ENCODE data around the gene PRKAR2B.
"Not testable (repeated sequence)": the region's sequence is repeated elsewhere in the genome, so short reads cannot be mapped to it uniquely, and the experiment has no call there.

Gene PRKAR2B

GRCh38 chr7:107151538-107151937 lies 107.0 kb downstream of the PRKAR2B start:
- no peak overlapping the region for H3K4me3 ChIP-seq (ENCODE audit: low read depth, low read length)

- H3K4me3 ChIP-seq (ENCODE audit: low read depth, low read length), result no peak overlapping the region
Observed at GRCh38 chr7:107152011-107152410, 107.5 kb downstream of the PRKAR2B start.

DNA sequence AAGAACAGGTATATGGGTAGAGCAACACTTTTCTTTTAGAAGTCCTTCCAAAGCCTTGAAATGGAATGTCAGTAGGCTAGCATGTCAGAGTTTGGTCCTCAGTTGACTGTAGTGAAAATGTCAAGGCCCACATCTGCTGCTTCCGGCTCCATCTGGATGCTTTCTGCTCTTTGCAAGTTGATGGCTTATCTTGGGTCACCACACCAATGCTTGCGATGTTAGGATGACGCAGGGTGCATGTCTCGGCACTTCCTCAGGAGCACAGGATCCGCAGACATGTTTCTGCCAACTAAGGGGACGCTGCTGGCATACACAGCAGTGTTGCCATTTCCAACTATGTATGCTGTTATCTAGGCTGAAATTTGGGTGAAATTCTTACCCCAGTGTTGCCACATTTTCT lies 110.3 kb downstream of the PRKAR2B start:
- H3K4me3 ChIP-seq (ENCODE audit: low read depth, low read length), result no peak overlapping the region

DNA sequence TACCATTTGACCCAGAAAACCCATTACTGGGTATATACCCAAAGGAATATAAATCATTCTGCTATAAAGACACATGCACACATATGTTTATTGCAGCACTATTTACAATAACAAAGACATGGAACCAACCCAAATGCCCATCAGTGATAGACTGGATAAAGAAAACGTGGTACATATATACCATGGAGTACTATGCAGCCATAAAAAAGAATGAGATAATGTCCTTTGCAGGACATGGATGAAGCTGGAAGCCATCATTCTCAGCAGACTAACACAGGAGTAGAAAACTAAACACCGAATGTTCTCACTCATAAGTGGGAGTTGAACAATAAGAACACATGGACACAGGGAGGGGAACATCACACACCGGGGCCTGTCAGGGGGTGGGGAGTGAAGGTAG lies 111.2 kb downstream of the PRKAR2B start:
- H3K4me3 ChIP-seq (ENCODE audit: low read depth, low read length), result not testable (repeated sequence)

GRCh38 chr7:107157091-107157490 lies 112.6 kb downstream of the PRKAR2B start:
- no peak overlapping the region for H3K4me3 ChIP-seq (ENCODE audit: low read depth, low read length)

- no peak overlapping the region for H3K4me3 ChIP-seq (ENCODE audit: low read depth, low read length)
Observed at GRCh38 chr7:107158028-107158427, 113.5 kb downstream of the PRKAR2B start.

DNA sequence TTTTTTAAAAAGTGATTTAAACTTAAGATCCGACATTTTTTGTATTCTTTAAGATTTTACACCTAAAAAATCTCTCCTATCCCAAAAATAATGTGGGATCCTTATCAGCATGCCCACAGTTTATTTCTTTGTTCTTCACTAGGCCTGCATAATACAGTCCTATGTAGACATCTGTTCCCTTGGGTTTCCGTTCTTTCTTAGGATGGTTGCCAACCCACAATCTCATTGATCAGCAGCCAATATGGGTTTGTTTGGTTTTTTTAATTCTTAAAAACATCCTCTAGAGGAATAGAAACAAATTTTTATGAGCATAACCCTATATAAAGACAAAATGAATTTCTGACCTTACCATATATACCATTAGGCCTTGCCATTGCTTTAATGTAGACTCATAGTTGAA lies 115.9 kb downstream of the PRKAR2B start:
- no peak overlapping the region for H3K4me3 ChIP-seq (ENCODE audit: low read depth, low read length)

DNA sequence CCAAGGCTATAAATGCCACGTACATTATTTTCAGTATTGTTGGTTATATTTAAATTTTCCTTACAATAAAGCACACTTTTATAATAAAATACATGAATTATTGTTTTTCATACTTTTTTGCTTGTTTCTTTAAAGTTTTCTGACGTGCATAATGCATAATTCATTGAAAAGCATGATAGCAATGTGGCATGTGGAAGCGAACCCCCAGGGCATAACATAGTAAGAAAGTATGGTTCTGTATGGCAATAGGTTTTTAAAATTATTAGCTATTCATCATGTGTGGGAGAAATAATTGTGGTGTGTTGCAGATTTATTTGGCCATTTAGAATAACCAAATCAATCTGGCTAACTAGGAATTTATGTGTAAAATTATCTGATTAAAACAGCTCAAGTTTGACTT lies 116.9 kb downstream of the PRKAR2B start:
- H3K4me3 ChIP-seq (ENCODE audit: low read depth, low read length), result no peak overlapping the region

DNA sequence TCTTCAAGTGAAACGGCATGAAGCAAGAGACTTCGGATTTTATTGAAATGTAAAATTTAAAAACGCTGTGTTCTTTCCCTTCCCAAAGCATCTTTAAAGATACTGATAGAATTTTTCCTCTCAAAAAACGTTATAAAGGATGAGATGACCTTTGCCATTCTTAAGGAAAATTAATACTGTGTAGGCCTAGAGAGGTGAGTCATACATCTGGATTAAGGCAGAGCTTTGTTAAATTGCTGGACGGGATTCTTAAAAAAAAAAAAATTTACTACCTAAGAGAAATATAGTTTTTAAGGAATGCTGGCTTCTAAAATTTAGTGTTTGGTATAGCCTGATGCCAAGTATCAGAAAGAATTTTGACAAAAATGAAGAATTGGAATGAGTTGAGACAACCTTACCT lies 118.0 kb downstream of the PRKAR2B start:
- H3K4me3 ChIP-seq (ENCODE audit: low read depth, low read length), result no peak overlapping the region

DNA sequence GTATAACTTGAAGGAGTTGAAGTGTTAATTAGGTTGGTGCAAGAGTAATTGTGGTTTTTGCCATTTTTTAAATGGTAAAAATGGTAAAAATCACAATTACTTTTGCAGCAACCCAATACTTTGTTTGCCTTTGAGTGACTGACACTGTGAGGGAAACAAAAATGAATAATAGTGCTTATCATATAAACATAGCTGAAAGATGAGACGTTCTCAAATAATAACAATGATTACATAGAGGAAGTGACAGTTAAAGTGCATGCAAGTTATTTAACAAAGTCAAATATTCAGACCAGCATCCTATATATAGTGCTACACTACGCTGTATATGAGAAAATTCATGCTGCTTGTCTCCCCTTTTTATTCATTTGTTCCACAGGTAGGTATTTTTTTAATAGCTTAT lies 119.6 kb downstream of the PRKAR2B start:
- H3K4me3 ChIP-seq (ENCODE audit: low read depth, low read length), result no peak overlapping the region

DNA sequence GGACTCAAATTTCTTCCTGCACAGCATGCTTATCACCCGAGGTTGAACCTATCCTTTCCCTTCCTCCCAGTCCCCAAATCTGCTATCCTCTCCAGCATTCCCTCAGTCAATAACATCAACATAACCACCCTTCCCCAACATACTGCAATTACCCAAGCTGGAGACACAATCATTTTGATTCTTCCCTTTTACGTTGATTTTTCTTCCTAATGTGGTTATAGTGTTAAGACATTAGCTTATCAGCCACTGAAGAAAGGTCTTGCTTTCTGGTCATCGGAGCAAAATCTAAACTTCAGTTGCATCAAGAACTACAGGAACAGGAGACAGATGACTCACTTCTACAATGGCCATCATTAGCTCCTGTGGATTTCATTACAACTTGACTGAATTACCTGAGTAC lies 120.8 kb downstream of the PRKAR2B start:
- H3K4me3 ChIP-seq (ENCODE audit: low read depth, low read length), result no peak overlapping the region

DNA sequence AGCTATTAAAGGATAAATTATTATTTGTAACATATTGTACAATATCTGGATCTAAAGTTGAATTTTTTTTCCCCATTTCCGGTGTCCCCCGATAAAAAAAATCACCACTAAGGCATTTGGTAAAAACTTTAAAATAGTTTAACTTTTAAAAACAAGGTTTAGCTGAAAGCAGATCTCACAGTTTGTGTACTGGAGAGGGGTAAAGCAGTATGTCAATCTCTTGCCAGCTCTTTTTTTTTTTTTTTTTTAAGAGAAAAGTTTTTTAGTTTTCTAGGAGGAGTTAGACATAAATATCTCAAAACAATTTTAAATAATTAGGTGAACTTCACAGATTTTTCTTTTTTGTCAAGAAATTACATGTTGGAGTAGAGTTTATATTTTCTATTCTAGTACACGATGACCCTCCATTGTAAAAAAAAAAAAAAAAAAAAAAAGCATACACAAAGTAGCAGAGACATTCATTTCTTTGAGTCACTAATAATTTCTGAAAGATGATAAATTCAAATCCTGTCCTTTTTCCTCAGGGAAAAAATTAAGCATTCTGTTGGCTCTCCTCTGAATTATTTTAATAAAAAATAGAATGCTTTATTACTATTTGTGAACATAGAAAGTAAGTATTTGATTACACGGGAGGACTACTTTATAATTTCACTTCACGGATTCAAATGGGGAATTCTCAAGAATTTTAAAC lies 122.4 kb downstream of the PRKAR2B start:
- peak overlapping the region; percentile 49 for H3K4me3 ChIP-seq (ENCODE audit: low read depth, low read length)

GRCh38 chr7:107167483-107168232 lies 123.2 kb downstream of the PRKAR2B start:
- H3K4me3 ChIP-seq (ENCODE audit: low read depth, low read length), result peak overlapping the region; percentile 49

DNA sequence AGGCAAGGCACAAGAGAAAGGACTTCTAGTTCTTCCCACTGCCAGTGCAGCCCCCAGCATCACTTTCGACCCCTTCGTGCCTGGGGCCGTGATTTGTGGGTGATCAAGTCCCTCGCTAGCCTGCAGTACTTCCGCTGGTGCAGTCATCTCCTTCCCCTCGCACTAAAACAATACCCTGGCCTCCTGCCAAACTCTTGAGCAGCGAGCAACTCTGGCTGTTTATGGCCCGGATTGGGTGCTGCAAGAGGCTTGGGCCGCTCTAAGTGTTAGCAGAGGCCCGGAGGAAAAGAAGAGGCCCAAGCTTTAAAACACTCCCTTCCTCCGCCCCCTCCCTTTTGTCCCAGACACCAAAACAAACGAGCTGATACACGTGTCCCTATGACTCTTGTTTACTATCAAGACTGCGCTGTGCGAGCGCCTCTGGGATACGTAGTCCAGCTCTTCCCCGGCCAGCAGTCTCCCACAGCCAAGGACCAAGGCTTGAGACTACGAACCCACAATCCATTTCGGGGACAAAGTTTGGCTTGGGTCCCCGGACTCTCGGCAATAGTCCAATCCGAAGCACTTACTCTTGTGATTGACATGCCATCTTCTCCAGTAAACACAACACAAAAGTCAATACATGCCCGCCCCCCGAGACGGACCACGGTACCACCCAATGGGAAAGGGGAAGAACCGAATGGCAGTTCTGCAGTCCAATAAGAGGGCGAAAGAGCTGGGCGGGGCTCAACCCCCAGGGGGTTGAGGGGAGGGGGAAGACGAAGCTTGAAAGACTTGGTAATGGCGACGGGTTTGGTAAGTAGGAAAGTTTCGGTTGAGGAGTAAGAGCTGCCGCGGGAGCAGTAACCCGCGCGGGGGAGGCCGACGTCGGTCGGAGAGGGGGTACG lies 124.0 kb downstream of the PRKAR2B start, which contains the start of gene HBP1:
HBP1 (plus strand) TSS at position 771 of the 887 bp plus-strand sequence. CDS start 10,891 bp downstream, outside the sequence.
- peak within 1 kb of the TSS; percentile 78 for H3K4me3 ChIP-seq (ENCODE audit: low read depth, low read length)

- H3K4me3 ChIP-seq (ENCODE audit: low read depth, low read length), result peak overlapping the region; percentile 78
Observed at GRCh38 chr7:107169120-107170050, 124.9 kb downstream of the PRKAR2B start.

DNA sequence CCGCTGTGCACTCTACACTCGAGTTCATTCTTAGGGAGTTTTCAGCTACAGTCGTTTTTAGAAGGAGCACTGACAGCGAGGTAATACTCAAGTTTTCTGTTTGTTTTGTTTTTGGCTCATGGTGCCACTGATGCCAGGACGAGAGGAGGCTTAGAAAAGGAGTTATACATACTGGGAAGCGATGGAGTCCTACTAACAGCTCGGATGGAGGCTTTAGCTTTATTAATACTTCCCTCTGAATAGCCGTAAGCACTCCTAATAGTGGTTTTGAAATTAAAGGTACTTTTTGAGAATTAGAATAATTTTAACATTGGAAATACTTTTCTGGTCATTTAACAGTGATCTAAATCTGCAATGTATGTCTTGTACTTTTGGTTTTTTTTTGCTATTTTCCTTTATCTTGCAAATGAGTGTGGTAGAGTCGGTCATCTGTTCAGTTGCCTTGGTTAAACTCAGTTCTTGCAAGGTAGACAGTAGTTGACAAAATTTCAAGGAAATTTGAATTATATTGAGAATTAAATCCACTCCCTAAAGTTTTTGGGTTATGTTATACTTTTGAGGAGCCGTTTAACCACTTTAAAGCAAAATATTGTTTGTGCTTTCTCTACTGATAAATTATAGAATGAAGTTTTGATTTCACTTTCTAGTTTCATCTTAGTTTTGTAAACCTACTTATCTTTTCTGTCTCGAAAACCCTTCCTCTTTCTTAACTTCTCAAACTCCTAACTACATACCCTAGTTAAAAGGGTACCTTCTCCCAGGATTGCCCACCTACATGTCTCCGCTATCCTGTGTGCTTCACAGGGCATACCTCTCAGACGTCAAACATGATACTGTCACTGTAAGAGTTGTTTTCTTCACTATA lies 125.8 kb downstream of the PRKAR2B start:
- H3K4me3 ChIP-seq (ENCODE audit: low read depth, low read length), result peak overlapping the region; percentile 78

DNA sequence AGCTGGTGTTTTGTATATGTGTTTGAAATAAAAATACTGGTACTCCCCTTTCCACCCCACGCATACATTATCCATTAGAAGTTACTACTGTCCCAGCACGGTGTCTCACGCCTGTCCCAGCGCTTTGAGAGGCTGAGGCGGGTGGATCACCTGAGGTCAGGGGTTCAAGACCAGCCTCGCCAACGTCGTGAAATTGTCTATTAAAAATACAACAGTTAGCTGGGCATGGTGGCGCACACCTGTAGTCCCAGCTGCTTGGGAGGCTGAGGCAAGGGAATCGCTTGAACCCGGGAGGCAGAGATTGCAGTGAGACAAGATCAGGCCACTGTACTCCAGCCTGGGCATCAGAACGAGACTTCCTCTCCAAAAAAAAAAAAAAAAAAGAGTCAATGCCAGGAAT lies 127.0 kb downstream of the PRKAR2B start:
- H3K4me3 ChIP-seq (ENCODE audit: low read depth, low read length), result no peak overlapping the region

DNA sequence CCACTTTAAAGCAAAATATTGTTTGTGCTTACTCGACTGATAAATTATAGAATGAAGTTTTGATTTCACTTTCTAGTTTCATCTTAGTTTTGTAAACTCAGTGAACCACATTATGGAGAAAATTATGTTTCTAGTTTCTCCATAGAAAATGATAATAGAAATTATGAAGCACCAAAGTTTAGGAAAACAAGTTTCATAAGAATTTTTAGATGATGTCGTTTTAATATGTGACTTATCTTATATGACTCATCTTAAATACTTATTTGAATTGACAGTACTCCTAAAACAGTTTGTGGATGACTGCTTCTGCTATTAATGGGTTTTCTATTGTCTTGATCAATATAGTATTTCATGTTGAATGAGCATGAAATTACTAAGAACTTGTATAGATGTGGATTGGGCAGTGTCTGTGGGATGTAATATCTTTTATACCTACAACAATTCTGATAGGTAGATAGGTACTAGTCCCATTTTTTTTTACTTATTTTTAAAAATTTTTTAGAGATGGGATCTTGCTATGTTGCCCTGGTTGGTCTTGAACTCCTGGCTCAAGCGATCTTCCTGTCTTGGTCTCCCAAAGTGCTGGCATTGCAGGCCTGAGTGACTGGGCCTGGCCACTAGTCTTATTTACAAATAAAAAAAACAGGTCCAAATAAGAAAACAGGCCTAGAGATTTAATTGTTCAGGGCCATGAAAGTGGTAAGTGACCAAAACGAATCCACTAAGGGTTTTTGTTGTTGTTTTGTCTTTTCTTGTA lies 127.9 kb downstream of the PRKAR2B start:
- H3K4me3 ChIP-seq (ENCODE audit: low read depth, low read length), result no peak overlapping the region

GRCh38 chr7:107173191-107173590 lies 128.7 kb downstream of the PRKAR2B start:
- H3K4me3 ChIP-seq (ENCODE audit: low read depth, low read length), result no peak overlapping the region

Measured in iPS-11a (cell line).